Activated naive CD4-positive, alpha-beta T cell treated with anti-CD3 and anti-CD28 coated beads, Interleukin-2, amount 50 U/mL, for 72 hours (primary cell): ENCODE data around the gene PIK3R6. TPM values are rescaled to one million over a fixed set of nuclear protein-coding genes. Genes with fewer than 3 reads are reported as not detected.

ENCODE experiments used
- ATAC-seq, 2 donors: fragments of 150-1000 bp; cut with Tn5 transposase; 2 replicates each; pipeline ENCODE4 v1.10.0; 2021; ENCODE audit warnings: mild to moderate bottlenecking in 2 of 2, moderate library complexity in 2 of 2
- DNase-seq, 2 donors: peaks; one replicate each; pipeline ENCODE4 v3.0.0; 2021 to 2022; ENCODE audit warnings: low spot score in 2 of 2
- H3K27ac Mint-ChIP-seq, 2 donors: one replicate each; pipeline ENCODE4 v1.8.0; 2022; ENCODE audit warnings: mild to moderate bottlenecking in 2 of 2, mixed read lengths in 2 of 2
- H3K36me3 Mint-ChIP-seq, 2 donors: one replicate each; pipeline ENCODE4 v1.8.0; 2022; ENCODE audit warnings: mixed read lengths in 2 of 2
- H3K9me3 Mint-ChIP-seq, 2 donors: one replicate each; pipeline ENCODE4 v1.8.0; 2022; ENCODE audit warnings: mixed read lengths in 2 of 2
- total RNA-seq, 2 donors: library from RNA; stranded (reverse); gene quantifications; one replicate each; pipeline ENCODE4 v1.2.3, GENCODE V29; 2022

PIK3R6 gene
- total RNA-seq, 2 donors from 2014 or later: 0.23 to 4.3 TPM

GRCh38 chr17:8896641-8897635, 29.5 kb upstream of the PIK3R6 start:
- DNase-seq (peak in 1 of 2 donors; percentile 52), ATAC-seq (peak in 1 of 2 donors; percentile 4)
- H3K9me3 Mint-ChIP-seq: no peaks in the 10 kb centered on the region
- peaks cover 14 to 61% of the 10 kb centered on the region in 2 donors for H3K36me3 Mint-ChIP-seq
- peak overlapping the region; percentile 25 to 27 for H3K27ac Mint-ChIP-seq

GRCh38 chr17:8896087-8896486, 28.6 kb upstream of the PIK3R6 start:
- DNase-seq: no peak
- Mint-ChIP-seq H3K27ac (no peak overlapping the region), H3K36me3 (peaks cover 7 to 55% of the 10 kb centered on the region in 2 donors), H3K9me3 (no peaks in the 10 kb centered on the region)
- no peak for ATAC-seq

- DNase-seq: peak in 1 of 2 donors; percentile 55
- Mint-ChIP-seq H3K27ac (peak overlapping the region; percentile 9 to 89), H3K9me3 (no peaks in the 10 kb centered on the region), H3K36me3 (peaks cover 7 to 45% of the 10 kb centered on the region in 2 donors)
- ATAC-seq: no peak
Measured at GRCh38 chr17:8894673-8895578, 27.5 kb upstream of the PIK3R6 start.

GRCh38 chr17:8894202-8894671, 26.8 kb upstream of the PIK3R6 start:
- Mint-ChIP-seq H3K9me3 (no peaks in the 10 kb centered on the region), H3K27ac (peak overlapping the region in 1 of 2 donors; percentile 89), H3K36me3 (peaks cover 7 to 44% of the 10 kb centered on the region in 2 donors)
- no peak for ATAC-seq
- DNase-seq: peak in 1 of 2 donors; percentile 52

GRCh38 chr17:8893621-8894201, 26.2 kb upstream of the PIK3R6 start:
- ATAC-seq: no peak
- DNase-seq: peak in 1 of 2 donors; percentile 33
- peaks cover 7 to 40% of the 10 kb centered on the region in 2 donors for H3K36me3 Mint-ChIP-seq
- no peak overlapping the region for H3K27ac Mint-ChIP-seq
- no peaks in the 10 kb centered on the region for H3K9me3 Mint-ChIP-seq

- no peak overlapping the region for H3K27ac Mint-ChIP-seq
- DNase-seq (no peak), ATAC-seq (no peak)
- H3K9me3 Mint-ChIP-seq: no peaks in the 10 kb centered on the region
- H3K36me3 Mint-ChIP-seq: peaks cover 7 to 35% of the 10 kb centered on the region in 2 donors
Measured at GRCh38 chr17:8893059-8893458, 25.6 kb upstream of the PIK3R6 start.

- H3K36me3 Mint-ChIP-seq: peaks cover 7 to 30% of the 10 kb centered on the region in 2 donors
- H3K9me3 Mint-ChIP-seq: no peaks in the 10 kb centered on the region
- DNase-seq: no peak
- peak; percentile 70 to 73 for ATAC-seq
- H3K27ac Mint-ChIP-seq: peak overlapping the region in 1 of 2 donors; percentile 85
Measured at GRCh38 chr17:8892338-8892690, 24.8 kb upstream of the PIK3R6 start.

GRCh38 chr17:8890671-8891070, 23.2 kb upstream of the PIK3R6 start:
- ATAC-seq (no peak), DNase-seq (no peak)
- Mint-ChIP-seq H3K9me3 (no peaks in the 10 kb centered on the region), H3K27ac (no peak overlapping the region), H3K36me3 (peaks cover 7 to 29% of the 10 kb centered on the region in 2 donors)

GRCh38 chr17:8889458-8890210, 22.2 kb upstream of the PIK3R6 start:
- ATAC-seq: no peak
- H3K36me3 Mint-ChIP-seq: peaks cover 7 to 29% of the 10 kb centered on the region in 2 donors

GRCh38 chr17:8888704-8889302, 21.3 kb upstream of the PIK3R6 start:
- ATAC-seq (no peak), DNase-seq (no peak)
- Mint-ChIP-seq H3K36me3 (peaks cover 7 to 35% of the 10 kb centered on the region in 2 donors), H3K27ac (no peak overlapping the region), H3K9me3 (no peaks in the 10 kb centered on the region)

More at GRCh38 chr17:8889458-8890210, 22.2 kb upstream of the PIK3R6 start:
- DNase-seq: no peak
- H3K9me3 Mint-ChIP-seq: no peaks in the 10 kb centered on the region
- peak overlapping the region in 1 of 2 donors; percentile 23 for H3K27ac Mint-ChIP-seq

- ATAC-seq (no peak), DNase-seq (no peak)
- H3K27ac Mint-ChIP-seq: no peak overlapping the region
- H3K9me3 Mint-ChIP-seq: no peaks in the 10 kb centered on the region
- H3K36me3 Mint-ChIP-seq: peaks cover 7 to 35% of the 10 kb centered on the region in 2 donors
Measured at GRCh38 chr17:8887834-8888703, 20.6 kb upstream of the PIK3R6 start.

- H3K27ac Mint-ChIP-seq: no peak overlapping the region
- H3K36me3 Mint-ChIP-seq: peaks cover 5 to 30% of the 10 kb centered on the region in 2 donors
- no peaks in the 10 kb centered on the region for H3K9me3 Mint-ChIP-seq
- ATAC-seq (no peak), DNase-seq (no peak)
Measured at GRCh38 chr17:8887301-8887700, 19.8 kb upstream of the PIK3R6 start.

GRCh38 chr17:8885967-8886684, 18.7 kb upstream of the PIK3R6 start:
- Mint-ChIP-seq H3K36me3 (peaks cover 0 to 23% of the 10 kb centered on the region in 2 donors), H3K27ac (peak overlapping the region in 1 of 2 donors; percentile 36), H3K9me3 (no peaks in the 10 kb centered on the region)
- ATAC-seq (peak in 1 of 2 donors; percentile 8), DNase-seq (no peak)
